Prostate gland (tissue), 2 donors: ENCODE measurements around the gene DAPK1.

Experiments
- POLR2A ChIP-seq: fragments of 450-650 bp; IDR thresholded peaks from one replicate; pipeline ENCODE4 v1.6.1; 2016; ENCODE audit warnings: antibody characterized with exemption, mild to moderate bottlenecking
- POLR2AphosphoS5 ChIP-seq: sonication (generic); formaldehyde crosslinking; IDR thresholded peaks from one replicate; pipeline ENCODE4 v1.6.1; 2017; ENCODE audit warnings: antibody characterized with exemption
- TF ChIP-seq, protein P1 (sequence below), 4 experiments: fragments of 200-600 bp in 2 of 4; fragments of 450-650 bp in 2 of 4; sonication (generic) in 2 of 4; IDR thresholded peaks; 1 replicate in 3 of 4; 2 replicates in 1 of 4; pipeline ENCODE4 v1.5.1; 2016 to 2019; ENCODE audit warnings: antibody characterized with exemption in 4 of 4, mild to moderate bottlenecking in 2 of 4, moderate library complexity in 2 of 4

DNA sequence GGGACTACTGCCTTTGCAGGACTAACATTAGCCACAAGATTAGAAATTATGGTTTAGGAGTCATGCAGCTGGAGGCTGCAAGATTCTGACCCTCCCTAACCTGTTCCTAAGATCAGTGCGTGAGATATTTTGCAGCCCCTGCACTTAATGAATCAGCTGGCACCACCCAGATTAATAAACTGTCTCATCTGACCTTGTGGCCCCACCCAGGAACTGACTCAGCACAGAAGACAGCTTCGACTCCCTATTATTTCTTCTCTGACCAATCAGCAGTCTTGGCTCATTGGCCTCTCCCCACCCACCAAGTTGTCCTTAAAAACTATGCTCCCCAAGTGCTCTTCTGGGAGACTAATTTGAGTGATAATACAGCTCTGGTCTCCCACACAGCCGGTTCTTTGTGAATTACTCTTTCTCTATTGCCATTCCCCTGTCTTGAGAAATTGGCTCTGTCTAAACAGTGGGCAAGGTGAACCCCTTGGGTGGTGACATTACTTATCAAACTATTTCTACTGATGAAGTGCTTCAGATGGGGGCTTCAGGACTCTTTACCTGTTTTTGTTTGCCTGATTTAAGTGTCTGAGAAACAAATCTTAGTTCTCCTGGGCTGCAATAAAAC lies 245.3 kb downstream of the DAPK1 start:
- TF ChIP-seq, protein P1, sequence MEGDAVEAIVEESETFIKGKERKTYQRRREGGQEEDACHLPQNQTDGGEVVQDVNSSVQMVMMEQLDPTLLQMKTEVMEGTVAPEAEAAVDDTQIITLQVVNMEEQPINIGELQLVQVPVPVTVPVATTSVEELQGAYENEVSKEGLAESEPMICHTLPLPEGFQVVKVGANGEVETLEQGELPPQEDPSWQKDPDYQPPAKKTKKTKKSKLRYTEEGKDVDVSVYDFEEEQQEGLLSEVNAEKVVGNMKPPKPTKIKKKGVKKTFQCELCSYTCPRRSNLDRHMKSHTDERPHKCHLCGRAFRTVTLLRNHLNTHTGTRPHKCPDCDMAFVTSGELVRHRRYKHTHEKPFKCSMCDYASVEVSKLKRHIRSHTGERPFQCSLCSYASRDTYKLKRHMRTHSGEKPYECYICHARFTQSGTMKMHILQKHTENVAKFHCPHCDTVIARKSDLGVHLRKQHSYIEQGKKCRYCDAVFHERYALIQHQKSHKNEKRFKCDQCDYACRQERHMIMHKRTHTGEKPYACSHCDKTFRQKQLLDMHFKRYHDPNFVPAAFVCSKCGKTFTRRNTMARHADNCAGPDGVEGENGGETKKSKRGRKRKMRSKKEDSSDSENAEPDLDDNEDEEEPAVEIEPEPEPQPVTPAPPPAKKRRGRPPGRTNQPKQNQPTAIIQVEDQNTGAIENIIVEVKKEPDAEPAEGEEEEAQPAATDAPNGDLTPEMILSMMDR (IDR thresholded peaks at IDR 0.05) = no peak
- TF ChIP-seq POLR2AphosphoS5 = no peak
- no peak for TF ChIP-seq POLR2A
